GM20431 (cell line): ENCODE results near the gene TMEFF1.

ENCODE experiments used
- in situ Hi-C: fragments of 300-500 bp; cut with MseI, MboI; formaldehyde crosslinking; loops from one replicate; pipeline ENCODE4 v1.15.0; 2020; ENCODE audit warnings: low sequenced_read_pairs; ENCODE audit not compliant: unreplicated experiment

The TMEFF1 gene

GRCh38 chr9:100595391-100596199 lies 122.6 kb downstream of the TMEFF1 start:
- in situ Hi-C loops = no loop called here

- in situ Hi-C loops = no loop called here
Observed at GRCh38 chr9:100597236-100597635, 124.3 kb downstream of the TMEFF1 start.

- in situ Hi-C loops = no loop called here
Observed at GRCh38 chr9:100598641-100599145, 125.7 kb downstream of the TMEFF1 start.

GRCh38 chr9:100600521-100601079 lies 127.7 kb downstream of the TMEFF1 start:
- in situ Hi-C loops = loop anchor here (25.0 kb wide), 1 partner anchor 712 kb away; no protein-coding TSS in a partner anchor

- in situ Hi-C loops = loop anchor here (25.0 kb wide), 1 partner anchor 711 kb away; no protein-coding TSS in a partner anchor
Observed at GRCh38 chr9:100601216-100601615, 128.3 kb downstream of the TMEFF1 start.

DNA sequence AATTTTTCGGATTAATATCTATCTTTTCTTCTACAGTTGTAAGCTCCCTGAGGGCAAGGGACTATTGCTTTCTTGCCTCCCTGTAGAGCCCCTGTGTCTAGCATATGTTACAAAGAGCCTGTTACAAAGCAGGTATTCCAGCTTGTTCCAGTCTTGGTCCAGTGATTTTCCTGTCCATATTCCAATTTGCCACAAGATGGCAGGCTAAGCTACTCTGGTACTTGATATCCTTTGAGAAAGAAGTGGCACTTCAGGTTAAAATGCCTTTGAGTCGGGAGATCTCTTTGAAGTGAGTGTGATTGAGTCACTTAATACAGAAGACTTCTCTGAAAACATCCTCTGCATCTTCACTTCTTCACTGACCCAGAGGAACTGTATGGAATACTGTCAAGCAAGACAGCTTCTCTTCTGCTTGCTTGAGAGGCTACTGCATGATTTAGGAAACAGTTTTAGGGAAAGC lies 129.4 kb downstream of the TMEFF1 start:
- in situ Hi-C loops = loop anchor here (25.0 kb wide), 1 partner anchor 710 kb away; no protein-coding TSS in a partner anchor

DNA sequence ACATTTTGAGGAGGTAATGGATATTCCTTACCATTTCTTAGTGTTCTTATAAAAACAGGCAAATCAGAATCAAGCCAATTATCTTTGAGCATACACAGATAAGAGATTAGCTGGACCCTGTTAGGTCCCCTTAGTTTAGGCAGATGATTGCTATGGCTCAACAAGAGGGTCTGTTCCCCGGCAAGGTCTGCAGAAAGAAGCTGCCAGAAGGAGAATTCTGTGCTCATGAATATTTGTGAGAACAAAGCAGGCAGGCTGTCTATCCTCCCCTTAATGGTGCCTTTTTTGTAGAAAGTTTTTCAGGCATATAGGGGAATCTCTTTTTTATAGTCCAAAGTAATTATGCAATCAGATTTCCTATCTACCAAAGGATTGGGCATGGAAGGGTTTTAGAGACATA lies 132.5 kb downstream of the TMEFF1 start:
- in situ Hi-C loops = loop anchor here (25.0 kb wide), 1 partner anchor 707 kb away; no protein-coding TSS in a partner anchor

DNA sequence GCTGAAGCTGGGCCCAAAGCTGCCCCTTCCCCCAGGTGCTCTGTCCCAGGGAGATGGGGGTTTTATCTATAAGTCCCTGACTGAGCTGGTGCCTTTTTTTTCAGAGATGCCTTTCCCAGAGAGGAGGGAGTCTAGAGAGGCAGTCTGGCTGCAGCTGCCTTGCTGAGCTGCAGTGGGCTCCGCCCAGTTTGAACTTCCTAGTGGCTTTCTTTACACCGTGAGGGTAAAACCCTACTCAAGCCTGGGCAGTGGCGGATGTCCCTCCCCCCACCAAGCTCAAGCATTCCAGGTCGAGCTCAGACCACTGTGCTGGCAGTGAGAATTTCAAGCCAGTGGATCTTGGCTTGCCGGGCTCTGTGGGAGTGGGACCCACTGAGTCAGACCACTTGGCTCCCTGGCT lies 146.2 kb downstream of the TMEFF1 start:
- in situ Hi-C loops = loop anchor here (25.0 kb wide), 1 partner anchor 693 kb away; no protein-coding TSS in a partner anchor

- in situ Hi-C loops = loop anchor here (25.0 kb wide), 1 partner anchor 693 kb away; no protein-coding TSS in a partner anchor
Observed at GRCh38 chr9:100619665-100620064, 146.7 kb downstream of the TMEFF1 start.

- in situ Hi-C loops = loop anchor here (25.0 kb wide), 1 partner anchor 688 kb away; no protein-coding TSS in a partner anchor
Observed at GRCh38 chr9:100623969-100624368, 151.0 kb downstream of the TMEFF1 start.

- in situ Hi-C loops = no loop called here
Observed at GRCh38 chr9:100626949-100627348, 154.0 kb downstream of the TMEFF1 start.
